NCI-H1417 (cell line): ENCODE measurements around the gene HSPA14.
"Not testable (repeated sequence)": the region's sequence is repeated elsewhere in the genome, so short reads cannot be mapped to it uniquely, and the experiment has no call there.

Source experiments
- DNase-seq, 3 experiments: peaks; one replicate each; lab custom pipeline; 2025; lab: John Stamatoyannopoulos, UW

HSPA14 gene, protein sequence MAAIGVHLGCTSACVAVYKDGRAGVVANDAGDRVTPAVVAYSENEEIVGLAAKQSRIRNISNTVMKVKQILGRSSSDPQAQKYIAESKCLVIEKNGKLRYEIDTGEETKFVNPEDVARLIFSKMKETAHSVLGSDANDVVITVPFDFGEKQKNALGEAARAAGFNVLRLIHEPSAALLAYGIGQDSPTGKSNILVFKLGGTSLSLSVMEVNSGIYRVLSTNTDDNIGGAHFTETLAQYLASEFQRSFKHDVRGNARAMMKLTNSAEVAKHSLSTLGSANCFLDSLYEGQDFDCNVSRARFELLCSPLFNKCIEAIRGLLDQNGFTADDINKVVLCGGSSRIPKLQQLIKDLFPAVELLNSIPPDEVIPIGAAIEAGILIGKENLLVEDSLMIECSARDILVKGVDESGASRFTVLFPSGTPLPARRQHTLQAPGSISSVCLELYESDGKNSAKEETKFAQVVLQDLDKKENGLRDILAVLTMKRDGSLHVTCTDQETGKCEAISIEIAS

DNA sequence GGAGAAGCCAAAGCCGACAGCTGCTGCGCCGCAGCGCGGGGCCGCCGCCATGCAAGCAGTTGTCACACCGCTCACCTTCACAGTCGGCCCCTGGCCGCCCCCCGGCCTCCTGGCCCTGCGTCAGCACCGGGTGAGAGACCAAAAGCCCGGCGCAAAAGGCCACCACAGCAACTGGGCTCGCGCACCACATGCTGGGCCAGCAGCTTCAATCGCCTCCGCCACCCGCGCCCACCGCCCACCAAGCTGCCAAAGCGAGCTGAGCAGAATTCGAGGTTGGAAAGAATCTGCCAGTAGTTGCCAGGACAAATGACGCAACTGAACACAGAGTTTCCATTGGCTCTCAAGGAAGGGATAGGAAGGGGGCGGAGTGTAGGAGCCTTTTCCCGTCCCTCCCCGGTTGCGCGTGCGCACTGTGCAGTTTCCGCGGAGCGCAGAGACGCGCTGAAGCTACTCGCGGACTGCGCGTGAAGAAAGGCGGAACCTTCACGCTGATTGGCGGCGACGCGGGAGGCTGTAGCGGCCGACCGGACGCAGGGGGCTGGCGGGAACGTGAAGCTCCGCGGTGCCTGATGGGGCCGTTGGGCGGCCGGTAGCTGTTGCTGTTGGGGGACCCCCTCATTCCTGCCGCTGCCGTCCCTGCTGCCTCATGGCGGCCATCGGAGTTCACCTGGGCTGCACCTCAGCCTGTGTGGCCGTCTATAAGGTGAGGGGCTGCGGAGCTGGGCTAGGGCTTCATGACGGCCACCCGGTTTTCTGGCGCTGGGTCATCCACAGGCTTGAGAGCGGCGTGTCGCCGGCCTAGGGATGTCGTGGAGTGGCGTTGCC is at the start of gene HSPA14, which contains the start of the genes CDNF and MSANTD7:
Gene HSPA14 (plus strand): TSS at position 550 of the 825 bp plus-strand sequence. CDS start 97 bp downstream, at position 647.
Gene CDNF (minus strand): TSS at position 281 of the 825 bp plus-strand sequence. CDS start 91 bp downstream, at position 190.
Gene MSANTD7 (plus strand): TSS at position 550 of the 825 bp plus-strand sequence. CDS start 3,979 bp downstream, outside the sequence.
- peak; percentile 95 to 98 (median 96) for DNase-seq

DNA sequence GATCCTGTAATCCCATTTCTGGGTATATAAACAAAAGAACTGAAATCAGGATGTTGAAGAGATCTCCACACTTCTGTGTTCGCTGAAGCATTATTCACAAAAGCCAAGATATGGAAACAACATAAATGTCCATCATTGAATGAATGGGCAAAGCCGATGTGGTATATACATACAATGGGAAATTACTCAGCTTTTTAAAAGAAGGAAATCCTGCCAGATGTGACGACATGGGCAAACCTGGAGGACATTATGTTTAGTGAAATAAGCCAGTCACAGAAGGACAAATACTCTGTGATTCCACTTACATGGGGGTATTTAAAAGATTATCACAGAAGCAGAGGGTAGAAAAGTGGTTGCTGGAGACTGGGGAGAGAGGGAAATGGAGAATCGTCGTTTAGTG is 39.5 kb upstream of the HSPA14 start:
- peak in 1 of 3 experiments; percentile 5 for DNase-seq

DNA sequence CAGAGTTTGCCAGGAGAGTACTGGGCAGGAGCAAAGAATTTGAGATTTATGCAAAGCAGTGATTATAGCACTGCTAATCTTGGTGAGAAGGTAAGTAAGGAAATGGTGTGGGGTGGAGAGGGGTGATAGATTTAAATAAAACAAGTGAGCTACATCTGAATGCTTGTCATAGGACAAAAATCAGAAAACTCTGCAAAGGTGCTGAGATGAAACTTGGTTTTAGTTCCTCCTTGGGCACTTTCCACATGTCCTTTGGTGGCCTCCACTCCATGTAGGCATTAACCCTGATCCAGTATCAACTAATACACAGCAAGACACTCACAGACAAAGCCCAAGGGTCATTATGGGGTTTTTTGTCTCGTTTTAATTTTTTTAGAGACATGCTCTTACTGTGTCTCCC is 37.7 kb upstream of the HSPA14 start:
- DNase-seq, result no peak

DNA sequence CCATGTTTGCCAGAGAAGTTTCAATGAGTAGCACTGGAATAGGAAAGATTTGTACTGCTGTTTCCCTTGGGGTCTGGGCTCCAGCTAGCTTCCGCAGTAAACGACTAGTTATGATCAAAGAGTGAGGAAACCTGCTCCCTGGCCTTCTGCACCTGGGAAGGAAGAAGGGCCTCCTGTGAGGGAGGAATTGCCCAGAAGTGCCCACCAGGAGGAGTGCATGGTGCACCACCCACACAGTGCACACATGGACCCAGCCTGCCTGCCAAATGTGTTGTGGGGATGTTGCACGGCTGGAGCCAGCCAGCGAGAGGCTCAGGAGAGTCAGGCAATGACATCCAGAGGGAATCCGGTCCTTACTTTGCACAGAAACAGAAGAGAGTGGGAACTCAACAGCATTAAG is 36.4 kb upstream of the HSPA14 start:
- peak in 1 of 3 experiments; percentile 3 for DNase-seq

DNA sequence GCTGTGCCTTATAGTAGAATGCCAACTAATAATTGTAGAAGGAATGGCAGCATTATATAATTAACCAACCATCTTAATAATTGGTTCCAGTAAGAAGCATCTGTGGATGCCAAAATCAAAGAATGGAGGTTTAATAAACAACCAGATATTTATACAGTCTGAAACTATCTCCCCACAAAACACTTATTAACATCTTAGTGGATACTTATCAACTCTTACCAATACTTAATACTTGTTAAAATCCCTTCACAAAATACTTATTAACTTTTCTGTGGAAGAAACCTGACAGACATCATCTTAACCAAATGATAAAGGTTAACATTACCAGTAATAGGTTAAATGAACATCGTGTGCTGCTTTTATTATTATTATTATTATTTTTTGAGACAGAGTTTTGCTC is 34.3 kb upstream of the HSPA14 start:
- no peak for DNase-seq

DNA sequence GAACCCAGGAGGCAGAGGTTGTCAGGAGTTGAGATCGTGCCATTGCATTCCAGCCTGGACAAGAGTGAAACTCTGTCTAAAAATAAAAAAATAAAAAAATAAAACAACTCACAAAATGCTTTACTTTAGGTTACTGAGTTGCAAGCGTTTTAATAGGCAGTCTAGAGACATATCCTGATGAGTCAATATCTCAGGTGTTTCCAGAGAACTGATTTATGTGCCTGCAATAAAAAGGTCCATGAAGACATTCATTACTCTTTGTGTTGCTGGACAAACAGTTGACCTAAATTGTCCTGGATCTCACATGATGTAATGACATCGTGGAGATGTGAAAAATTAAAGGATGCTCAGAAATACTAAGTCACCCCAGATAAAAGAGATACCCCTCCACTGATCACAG is 31.8 kb upstream of the HSPA14 start:
- DNase-seq, result peak in 1 of 3 experiments; percentile 20

DNA sequence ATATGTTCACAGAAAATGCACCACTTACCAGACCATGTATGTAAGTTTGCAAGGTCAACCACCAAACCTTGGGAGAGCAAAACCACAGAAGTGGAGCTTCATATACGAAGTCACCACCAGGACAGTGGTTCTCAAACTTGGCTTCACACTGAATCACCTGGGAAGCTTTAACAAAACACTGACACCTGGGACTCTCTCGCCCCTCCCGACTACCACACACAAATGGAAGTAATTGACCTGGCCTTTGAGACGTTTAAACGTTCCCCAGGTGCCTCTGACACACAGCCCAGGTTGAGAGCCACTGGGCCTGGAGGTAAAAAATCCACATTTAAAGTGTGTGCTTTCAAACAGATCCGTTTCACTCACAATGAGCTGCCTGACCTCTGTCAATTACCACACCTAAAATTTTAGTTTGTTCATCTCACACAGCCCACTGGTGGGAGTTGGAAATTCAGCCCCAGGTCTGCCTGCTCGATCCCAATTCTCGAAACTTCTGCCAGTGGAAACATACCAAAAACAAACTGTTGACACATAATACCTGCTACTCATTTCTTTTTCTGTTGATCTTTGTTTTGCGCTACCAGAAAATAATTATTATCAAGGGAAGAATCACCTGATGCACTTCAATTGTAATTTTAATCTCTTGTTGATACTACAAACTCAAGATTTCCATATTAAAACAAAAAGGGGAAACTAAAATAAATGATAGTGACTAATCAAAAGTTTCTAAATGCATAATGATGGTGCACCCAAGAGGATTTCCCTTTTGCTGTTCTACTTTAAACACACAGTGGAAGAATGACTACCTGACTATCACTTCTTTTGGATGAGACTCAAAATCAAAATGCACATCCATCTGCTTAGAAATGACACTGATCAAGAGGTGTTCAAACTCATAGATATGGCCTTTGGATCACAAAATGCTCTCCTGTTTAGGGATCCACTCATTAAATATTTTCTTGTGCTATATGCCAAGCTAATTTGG is 26.8 kb upstream of the HSPA14 start:
- DNase-seq, result peak in 1 of 3 experiments; percentile 18

DNA sequence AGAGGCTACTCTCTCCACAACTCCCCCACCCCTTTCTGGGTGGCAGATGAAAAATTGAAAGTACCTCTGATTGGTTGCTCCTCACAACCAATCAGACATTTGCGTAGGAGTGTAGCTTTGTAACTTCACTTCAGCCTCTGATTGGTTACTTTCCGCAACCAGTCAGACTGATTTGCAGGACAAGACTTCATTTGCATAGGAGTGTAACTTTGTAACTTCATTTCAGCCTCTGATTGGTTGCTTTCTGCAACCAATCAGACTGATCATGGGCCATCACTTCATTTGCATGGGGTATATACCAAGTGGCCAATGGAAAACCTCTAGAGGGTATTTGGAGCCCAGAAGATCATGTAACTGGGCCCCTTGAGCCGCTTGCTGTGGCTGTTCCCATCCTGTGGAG is 25.8 kb upstream of the HSPA14 start:
- DNase-seq, result no peak

DNA sequence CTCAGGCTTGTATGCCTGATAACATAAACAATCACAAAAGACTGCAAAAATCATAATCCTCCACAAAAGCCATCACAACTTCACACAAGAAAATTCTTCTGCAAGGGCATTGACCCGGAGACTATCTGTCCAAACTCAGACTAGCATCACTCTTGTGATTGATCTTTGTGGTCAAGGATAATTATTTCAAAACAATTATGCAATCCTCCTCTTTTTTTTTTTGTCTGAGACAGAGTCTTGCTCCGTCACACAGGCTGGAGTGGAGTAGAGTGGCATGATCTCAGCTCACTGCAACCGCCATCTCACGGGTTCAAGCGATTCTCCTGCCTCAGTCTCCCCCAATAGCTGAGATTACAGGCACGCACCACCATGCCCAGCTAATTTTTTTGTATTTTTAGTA is 22.4 kb upstream of the HSPA14 start:
- DNase-seq, result no peak

DNA sequence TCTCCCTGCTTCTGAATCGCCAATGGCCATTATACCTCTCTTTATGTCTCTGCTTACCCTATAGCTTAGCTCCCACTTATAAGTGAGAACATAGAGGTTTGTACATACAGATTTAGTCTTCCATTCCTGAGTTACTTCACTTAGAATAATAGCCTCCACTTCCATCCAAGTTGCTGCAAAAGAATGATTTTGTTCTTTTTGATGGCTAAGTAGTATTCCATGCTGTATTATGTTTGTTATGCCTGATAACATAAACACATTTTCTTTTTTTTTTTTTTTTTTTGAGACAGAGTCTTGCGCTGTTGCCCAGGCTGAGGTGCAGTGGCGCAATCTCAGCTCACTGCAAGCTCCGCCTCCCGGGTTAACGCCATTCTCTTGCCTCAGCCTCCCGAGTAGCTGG is 21.4 kb upstream of the HSPA14 start:
- not testable (repeated sequence) for DNase-seq

DNA sequence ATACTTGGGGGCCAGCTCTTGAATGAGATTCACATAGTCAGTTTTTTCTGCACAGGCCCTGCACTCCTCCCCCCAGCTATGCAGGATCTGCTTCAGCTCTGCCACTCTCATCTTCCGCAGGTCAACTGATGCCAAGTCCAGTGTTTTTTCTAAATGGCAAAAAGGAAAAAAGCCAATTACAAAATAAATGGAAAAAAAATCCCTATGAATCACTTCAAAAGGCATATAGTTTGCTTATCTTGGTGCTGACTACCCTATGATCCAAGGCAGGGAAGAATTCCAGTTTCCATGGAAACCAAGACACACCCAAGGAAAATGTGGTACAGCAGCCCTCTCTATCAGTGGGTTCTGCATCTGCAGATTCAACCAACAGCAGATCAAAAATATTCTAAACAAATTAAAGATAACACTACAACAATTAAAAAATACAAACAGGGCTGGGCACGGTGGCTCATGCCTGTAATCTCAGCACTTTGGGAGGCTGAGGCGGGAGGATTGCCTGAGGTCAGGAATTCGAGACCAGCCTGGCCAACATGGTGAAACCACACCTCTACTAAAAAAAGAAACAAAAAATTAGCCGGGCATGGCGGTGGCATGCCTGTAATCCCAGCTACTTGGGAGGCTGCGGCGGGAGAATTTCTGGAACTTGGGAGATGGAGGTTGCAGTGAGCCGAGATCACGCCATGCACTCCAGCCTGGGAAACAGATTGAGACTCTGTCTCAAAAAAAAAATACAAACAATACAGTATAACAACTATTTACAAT is 17.9 kb upstream of the HSPA14 start:
- DNase-seq, result no peak

DNA sequence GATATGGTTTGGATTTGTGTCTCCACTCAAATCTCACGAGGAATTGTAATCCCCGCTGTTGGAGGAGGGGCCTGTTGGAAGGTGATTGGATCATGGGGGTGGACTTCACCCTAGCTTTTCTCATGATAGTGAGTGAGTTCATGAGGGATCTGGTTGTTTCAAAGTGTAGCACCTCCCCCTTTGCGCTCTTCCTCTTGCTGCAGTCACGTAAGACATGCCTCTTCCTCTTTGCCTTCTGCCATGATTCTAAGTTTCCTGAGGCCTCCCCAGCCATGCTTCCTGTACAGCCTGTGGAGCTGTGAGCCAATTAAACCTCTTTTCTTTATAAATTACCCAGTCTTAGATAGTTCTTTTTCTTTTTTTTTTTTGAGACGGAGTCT is 17.3 kb upstream of the HSPA14 start:
- DNase-seq, result no peak

DNA sequence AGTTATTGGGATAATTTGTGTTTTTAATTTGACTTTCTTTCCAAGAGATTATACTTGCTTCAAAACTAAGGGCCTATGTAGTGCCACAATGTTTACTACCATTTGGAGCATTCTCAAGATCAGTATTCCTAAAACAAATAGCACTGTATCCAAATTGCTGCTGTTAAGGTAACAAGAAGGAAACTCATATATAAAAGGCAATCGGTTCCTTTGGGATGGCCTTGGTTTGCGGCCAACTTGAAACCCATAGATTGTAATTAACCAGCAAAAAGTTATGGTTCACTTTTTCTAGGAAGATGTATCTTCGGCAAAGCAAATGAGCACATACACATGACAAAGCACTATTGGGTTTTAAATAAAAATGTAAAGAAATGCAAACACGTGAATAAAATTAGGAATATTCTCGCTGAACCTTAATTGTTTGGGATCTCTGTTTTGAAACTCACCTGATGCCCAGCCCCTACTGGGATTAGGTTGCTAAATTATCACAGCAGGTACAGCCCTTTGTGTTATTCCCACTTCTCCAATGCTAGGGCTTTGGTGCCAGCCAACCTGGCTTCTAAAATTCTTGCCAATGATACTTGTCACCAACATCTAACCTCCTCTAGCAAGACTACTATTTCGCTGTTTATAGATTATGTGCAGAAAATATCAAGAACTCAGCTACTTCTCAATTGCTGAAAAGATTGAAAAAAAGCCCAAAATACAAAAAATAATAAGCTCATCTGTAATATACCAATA is 16.3 kb upstream of the HSPA14 start:
- DNase-seq, result no peak

DNA sequence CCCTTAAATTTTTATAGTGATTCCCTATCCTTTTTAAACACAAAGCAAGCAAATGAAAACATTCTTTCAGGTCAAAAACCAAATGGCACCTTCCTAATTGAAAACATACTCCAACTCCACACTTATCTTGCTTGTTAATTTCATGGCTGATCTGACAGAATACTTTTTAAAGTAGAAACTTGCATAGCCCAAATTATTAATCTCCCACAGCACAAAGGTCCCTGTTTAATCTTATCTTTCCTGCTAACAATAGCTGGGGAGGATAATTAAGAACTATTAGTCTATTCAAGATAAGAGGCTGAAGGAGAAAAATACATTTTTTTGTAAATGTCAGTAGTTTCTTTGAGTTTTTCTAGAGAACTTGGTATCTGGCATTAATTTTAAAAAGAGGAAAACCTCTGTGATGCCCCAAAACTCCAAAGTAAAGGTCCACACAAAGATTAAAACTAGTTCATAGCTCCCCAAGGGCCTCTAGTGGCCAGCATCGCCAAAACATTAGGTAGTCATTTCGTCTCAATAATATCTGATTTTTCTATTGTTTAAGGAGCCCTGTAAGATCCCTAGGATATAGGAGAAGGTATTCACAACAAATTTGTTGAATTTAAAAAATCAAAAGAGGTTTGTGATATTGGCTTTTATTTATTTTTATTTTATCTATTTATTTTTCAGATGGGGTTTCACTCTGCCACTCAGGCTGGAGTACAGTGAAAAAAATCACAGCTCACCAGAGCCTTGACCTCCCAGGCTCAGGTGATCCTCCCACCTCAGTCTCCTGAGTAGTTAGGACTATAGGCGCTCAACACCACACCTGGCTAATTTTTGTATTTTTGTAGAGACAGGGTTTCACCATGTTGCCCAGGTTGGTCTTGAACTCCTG is 15.0 kb upstream of the HSPA14 start:
- peak in 2 of 3 experiments; percentile 19 to 55 for DNase-seq

DNA sequence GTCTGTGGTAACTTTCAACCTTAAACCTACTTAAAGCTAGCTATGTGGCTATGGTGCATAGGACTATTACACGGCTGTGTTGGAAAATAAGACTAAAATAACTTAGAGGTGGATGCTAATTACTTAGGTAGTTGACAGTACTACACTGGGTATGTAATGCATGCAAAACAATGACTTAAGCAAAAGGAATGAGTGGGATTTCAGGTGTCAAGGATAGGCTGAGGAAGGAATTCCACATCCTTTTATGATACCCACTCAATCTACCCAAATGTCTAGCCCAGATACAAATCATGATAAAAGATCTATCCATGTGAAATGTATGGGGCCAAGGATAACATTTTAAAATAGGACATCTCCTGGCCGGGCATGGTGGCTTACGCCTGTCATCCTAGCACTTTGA is 14.1 kb upstream of the HSPA14 start:
- DNase-seq, result no peak

DNA sequence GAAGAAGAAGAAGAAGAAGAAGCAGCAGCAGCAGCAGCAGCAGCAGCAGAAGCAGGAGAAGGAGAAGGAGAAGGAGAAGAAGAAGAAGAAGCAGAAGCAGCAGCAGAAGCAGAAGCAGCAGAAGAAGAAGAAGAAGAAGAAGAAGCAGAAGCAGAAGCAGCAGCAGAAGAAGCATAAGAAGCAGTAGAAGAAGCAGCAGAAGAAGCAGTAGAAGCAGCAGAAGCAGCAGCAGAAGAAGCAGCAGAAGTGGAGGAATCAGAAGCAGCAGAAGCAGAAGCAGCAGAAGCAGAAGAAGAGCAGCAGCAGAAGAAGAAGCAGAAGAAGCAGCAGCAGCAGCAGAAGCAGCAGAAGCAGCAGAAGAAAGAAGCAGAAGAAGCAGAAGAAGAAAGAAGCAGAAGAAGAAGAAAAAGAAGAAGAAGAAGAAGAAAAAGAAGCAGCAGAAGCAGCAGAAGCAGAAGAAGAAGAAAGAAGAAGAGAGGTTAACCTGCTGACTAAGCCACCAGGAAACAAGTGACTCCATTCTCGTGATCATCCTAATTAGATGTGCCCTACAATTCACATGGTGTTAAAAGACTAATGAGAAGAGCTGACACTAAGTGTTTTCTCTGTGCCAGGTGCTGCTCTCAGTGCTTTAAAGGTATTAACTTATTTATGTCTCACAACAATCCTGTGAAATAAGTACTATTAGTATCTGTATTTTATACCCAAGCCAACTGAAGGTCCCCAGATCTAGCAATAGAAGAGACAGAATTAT is 11.9 kb upstream of the HSPA14 start:
- DNase-seq, result peak in 1 of 3 experiments; percentile 1

DNA sequence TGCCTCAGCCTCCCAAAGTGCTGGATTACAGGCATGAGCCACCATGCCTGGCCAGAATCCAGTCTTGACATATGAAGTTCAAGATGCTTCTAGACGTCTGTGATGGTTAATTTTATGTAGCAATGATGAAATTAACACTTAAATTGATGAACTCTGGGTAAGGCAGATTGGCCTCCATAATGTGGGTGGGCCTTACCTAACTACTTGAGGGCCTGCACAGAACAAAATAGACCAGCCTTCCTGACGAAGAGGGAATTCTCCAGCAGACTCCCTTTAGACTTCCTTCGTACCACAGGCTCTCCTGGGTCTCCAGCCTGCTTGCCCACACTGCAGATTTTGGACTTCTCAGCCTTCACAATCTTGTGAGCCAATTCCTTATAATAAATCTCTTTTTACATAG is 5.0 kb upstream of the HSPA14 start:
- DNase-seq, result no peak

DNA sequence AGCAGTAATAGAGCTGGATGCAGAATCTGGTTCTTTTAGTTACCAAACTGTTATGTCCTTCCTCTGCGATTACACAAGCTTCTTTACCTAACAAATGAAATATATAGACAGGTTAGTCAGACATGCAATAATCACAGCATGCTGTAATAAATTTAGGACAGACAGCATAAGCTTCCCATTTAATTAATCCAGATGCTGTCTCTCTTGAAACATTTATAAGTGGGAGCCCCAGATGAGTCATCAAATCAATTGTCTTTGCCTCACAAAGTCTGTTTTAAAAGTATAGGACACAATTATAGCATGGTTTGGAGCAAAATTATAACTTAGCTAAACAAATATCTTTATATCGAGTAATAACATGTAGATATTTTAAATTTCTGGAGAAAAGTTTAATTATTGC is 1.9 kb upstream of the HSPA14 start:
- DNase-seq, result peak in 1 of 3 experiments; percentile 24
